Activated CD8-positive, alpha-beta memory T cell treated with anti-CD3 and anti-CD28 coated beads for 24 hours (primary cell): ENCODE results near the gene PRSS38.
"Not testable (repeated sequence)": the region's sequence is repeated elsewhere in the genome, so short reads cannot be mapped to it uniquely, and the experiment has no call there.

ENCODE experiments used
- DNase-seq: peaks from one replicate; pipeline ENCODE4 v3.0.0-alpha.2; 2020

Gene PRSS38

DNA sequence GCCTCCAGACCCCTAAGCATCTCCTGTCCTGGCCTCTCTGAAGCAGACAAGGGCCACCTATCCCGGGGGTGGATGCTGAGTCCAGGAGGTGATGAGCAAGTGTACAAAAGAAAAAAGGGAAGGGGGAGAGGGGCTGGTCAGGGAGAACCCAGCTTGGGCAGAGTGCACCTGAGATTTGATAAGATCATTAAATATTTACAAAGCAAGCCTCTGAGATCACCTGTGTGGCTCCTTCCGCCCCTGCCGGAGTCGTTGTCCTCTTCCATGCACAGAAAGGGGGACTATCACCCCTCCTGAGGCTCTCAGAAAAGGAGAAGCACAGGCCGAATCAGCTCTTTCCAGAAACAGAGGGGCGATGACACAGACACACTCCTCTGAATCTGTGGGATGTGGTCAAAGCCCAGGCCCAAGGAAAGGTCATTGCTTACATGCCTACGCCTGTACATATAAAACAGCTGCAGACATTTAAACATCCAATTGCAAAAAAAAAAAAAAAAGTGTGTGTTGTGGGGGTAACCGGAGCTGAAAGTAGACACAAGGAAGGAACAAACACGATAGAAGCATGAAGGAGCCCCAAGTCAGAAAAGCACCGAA, 30.9 kb downstream of the PRSS38 start:
- DNase-seq = no peak

DNA sequence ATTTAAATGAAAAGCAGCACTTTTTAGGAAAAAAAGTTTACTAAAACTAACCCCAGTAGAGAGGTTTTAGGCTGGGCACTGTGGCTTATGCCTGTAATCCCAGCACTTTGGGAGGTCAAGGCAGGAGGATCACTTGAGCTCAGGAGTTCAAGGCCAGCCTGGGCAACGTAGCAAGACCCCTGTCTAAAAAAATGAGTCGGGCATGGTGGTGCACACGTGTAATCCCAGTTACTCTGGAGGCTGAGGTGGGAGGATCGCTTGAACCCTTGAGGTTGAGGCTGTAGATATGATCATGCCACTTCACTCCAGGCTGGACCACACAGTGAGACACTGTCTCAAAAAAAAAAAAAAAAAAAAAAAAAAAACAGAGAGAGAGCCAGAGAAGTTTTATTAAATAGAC, 31.6 kb downstream of the PRSS38 start:
- not testable (repeated sequence) for DNase-seq

DNA sequence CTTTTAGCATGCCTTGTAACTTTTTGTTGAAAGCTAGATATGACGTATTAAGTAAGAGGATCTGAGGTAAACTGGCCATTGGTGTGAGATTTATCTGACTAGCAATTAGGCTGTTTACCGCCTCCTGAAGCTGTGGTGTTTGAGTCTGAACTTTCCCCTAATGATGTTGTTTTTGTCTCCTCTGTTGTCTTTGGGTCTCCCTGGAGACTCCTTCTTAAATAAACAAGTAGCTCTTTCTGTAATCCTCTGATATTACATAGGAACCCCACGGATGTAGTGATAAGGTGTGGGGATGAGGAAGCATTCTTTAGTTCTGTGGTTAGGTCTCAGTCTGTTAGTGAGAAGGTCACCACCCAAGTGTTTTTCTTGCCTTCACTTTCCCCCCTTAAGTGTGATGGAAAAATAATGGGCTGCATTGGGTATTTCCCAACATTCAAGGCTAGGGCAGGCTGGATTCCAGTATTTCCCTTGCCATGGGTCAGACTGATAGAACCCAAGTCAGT, 33.0 kb downstream of the PRSS38 start:
- no peak for DNase-seq

DNA sequence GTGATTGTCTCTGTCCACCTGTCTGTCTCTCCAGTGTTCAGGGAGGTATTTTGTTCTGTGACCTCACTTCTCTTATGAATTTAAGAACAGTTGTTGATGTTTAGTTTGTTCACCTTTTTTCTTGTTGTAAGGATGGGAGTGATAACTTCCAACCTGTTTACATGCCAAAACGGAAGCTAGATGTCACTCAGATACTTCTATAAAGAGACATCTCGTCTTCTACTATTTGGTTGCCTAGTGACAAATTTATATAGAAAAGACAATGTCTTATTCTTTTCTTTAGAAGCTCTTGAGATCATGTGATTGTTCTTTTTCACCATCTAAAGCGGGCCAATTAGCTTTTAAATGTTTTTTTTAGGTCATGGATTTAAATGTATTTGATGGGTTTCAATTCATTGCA, 33.8 kb downstream of the PRSS38 start:
- no peak for DNase-seq

DNA sequence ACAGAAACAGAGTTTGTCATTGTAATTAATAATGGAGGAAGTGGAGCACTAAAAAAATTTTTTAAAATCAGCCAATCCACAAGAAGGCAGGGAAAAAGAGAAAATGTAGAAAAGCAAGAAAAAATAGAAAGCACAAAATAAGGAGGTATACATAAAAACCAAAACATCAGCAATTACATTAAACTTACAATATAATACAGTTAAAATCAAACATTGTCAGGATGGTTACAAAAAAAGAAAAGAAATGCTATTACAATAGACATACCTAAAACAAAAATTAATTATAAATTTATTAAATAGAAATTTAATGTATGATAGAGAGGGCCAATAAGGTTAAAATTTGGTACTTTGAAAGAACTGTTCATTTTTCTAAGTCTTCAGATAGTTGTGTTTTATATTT, 38.7 kb downstream of the PRSS38 start:
- DNase-seq = no peak

DNA sequence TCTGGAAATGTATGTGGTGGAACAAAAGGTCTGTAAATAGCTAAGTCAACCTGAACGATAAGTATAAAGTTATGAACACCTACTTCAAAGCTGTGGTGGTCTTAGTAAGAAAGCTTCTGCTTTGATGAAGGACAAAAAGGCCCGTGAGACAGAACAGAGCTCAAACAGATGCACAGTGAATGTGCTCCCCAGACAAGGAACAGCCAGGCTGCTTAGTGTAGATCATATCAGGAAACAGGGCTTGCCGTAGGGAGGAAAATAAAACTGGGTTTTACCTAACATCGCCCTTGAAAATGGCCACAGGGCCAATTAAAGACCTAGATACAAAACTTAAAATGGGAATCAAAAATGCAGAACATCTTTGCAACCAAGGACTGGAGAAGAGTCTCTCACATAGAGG, 40.2 kb downstream of the PRSS38 start:
- no peak for DNase-seq

DNA sequence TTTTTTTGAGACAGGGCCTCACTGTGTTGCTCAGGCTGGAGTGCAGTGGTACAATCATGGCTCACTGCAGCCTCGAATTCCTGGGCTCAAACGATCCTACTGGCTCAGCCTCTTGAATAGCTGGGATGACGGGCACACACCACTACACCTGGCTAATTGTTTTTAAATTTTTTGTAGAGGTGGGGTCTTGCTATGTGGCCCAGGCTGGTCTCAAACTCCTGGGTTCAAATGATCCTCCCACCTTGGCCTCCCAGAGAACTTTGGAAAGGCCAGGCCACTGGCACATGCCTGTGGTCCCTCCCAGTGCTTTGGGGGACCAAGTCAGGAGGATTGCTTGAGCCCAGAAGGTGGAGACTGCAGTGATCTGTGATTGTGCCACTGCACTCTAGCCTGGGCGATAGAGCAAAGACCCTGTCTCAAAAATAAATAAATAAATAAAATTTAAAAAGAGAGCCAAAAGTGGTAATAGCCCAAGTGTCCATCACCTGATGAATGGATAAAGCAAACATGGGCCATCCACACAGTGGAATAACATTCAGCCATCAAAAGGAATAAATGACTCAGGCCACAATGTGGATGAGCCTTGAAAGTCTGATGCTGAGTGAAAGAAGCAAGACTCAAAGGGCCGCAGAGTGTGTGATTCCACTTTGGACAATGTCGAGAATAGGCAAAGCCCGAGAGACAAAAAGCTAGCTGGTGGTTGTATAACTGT, 40.8 kb downstream of the PRSS38 start:
- no peak for DNase-seq

DNA sequence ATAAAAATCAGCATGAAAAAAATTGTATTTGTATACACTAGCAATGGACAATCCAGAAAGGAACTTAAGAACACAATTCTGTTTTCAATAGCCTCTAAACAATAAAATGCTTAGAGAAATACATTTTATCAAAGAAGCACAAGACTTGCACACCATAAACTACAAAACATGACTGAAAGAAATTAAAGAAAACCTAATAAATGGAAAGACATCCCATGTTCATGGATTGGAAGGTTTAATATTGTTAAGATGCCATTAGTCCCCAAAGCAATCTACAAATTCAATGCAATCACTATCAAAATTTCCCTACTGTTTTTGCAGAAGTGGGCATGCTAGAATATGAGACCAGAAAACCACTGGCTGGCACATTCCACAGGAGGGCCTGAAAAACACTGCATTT, 49.4 kb downstream of the PRSS38 start:
- DNase-seq = no peak

DNA sequence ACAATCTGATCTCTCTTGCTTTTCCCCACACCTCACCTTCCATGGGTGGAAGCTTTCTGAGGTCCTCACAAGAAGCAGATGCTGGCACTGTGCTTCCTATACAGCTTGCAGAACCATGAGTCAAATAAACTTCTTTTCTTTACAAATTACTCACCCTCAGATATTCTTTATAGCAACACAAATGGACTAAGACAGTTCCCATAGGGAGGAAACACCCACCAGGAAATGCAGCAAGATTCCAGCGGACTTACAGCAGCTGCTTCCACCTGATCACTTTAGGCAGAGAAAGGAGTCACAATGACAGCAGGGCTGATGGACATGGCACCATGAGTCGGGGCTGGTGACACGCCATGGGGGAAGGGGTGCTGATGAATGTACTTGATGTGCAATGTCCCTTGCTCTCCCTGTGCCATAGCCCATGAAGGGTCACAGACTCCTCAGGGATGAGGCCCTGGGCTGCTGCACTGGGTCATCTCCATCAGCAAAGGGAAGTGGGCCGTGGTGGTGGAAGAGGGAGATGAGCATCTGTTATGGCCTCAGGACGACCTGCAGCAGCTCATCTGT, 53.9 kb downstream of the PRSS38 start:
- DNase-seq = peak; percentile 54

DNA sequence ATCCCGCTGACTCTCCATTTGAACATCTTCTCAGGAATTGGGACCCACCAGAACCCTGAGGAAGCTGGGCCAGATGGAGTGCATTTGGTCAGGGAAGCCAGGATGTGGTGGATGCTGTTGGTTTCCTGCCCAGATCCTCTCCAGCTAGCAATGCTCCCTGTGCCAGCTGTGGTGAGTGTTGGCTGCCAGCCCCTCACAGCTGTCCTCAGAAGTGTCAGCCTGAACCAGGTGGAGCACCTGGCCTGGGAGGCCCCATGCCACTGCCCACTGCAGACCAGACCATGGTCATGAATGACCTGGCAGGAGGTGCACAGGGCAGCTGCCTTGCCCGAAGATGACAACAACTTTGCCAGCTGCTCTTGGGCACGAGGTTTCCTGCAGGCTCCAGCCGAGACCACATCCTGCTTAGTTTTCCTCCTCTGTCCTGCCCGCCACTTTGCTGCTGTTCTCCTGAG, 54.4 kb downstream of the PRSS38 start:
- DNase-seq = peak; percentile 56

DNA sequence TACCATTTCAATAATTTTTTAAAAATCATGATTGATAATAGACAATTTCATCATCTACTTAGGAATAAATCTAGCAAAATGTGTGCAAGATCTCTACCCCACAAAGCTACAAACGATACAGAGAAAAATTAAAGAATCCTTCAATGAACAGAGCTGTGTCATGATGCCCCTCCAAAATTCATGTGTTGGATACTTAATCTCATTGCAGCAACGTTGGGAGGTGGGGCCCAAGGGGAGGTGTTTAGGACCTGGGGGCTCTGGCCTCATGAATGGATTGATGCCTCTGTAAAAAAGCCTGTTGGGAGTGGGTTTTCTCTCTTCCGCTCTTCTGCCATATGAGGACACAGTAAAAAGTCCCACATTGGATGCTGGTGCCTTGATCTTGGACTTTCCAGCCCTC, 54.9 kb downstream of the PRSS38 start:
- peak; percentile 38 for DNase-seq

DNA sequence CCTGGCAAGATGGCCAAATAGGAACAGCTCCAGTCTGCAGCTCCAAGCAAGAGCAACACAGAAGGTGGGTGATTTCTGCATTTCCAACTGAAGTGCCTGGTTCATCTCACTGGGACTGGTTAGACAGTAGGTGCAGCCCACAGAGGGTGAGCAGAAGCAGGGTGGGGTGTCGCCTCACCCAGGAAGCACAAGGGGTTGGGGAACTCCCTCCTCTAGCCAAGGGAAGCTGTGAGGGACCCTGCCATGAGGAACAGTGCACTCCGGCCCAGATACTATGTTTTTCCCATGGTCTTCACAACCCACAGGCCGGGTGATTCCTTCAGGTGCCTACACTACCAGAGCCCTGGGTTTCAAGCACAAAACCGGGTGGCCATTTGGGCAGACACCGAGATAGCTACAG, 56.4 kb downstream of the PRSS38 start:
- peak; percentile 53 for DNase-seq

DNA sequence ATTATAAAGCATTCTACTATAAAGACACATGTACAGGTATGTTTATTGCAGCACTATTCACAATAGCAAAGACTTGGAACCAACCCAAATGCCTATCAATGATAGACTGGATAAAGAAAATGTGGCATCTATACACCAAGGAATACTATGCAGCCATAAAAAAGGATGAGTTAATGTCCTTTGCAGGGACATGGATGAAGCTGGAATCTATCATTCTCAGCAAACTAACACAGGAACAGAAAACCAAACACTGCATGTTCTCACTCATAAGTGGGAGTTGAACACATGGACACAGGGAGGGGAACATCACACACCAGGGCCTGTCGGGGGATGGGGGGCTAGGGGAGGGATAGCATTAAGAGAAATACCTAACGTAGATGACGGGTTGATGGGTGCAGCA, 62.3 kb downstream of the PRSS38 start:
- not testable (repeated sequence) for DNase-seq

DNA sequence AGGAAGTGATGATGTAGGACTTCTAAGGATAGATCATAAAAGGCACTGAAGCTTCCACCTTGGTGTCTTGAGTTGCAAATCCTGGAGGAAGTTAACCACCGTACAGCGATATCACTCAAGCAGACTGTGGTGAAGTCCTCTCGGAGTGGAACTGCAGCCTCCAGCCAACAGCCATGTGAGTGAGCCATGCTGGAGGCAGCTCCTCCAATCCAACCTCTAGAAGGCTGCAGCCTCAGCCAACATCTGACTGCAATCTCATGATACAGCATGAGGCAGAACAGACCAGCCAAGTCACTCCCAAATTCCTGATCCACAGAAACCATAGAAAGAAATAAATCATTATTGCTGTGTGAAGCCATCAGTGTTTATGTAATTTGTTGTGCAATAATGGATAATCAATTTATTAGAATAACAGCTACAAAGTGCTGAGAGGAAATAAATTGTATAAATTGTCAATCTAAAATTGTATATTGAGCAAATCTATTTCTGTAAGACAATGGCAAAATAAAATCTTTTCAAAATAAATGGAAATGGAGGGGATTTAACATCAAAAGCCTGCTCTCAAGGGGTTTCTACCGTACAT, 65.0 kb downstream of the PRSS38 start:
- peak; percentile 40 for DNase-seq

DNA sequence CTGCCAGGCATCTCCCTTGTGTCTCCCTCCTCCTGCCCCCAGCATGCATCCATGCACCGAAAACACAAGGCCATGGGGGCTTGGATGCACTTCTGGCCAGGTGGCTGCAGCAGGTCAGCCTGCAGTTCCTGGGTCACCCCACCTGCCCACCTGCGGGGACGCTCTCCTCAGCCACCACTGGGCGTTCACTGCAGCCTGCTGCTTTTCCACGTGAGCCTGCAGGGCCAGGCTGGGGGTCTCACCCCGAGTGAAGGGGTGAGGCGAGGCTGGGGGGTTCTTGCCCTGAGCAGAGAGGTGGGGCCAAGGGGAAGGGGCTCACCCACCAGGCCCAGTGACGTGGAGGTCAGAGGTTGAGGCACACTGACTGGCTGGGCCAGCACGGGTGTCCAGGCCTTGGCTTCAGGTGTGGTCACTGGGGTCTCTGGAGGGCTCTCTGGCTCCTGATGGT, 67.6 kb downstream of the PRSS38 start:
- DNase-seq = peak; percentile 46

DNA sequence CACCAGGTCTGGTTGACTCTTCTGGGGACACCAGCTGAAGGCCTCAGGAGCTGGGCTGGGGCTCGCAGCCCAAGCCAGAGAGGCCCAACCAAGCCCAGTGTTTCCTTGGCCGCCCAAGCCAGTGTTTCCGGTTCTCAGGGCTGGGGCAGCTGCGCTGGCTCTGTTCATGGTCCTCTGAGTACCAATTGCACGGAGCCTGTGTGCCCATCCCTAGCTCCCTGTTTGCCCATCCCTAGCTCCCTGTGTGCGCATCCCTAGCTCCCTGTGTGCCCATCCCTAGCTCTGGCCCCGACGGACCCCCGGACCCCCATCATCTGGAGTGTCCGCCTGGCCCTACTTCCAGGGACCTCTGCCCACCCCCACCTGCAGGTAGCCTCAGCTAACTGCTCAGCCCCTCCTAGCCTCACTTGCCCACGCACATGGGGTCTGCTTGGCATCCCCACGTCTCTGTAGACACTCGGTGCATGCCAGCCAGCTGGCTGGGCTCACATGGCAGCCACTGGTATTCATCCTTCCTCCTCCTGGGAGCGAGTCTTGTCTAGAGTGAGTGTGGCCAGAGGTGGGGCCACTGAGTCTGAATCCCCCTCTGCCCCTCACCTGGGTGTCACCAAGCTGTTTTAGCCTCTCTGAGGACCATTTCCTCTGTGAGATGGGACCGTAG, 68.3 kb downstream of the PRSS38 start:
- DNase-seq = peak; percentile 52

DNA sequence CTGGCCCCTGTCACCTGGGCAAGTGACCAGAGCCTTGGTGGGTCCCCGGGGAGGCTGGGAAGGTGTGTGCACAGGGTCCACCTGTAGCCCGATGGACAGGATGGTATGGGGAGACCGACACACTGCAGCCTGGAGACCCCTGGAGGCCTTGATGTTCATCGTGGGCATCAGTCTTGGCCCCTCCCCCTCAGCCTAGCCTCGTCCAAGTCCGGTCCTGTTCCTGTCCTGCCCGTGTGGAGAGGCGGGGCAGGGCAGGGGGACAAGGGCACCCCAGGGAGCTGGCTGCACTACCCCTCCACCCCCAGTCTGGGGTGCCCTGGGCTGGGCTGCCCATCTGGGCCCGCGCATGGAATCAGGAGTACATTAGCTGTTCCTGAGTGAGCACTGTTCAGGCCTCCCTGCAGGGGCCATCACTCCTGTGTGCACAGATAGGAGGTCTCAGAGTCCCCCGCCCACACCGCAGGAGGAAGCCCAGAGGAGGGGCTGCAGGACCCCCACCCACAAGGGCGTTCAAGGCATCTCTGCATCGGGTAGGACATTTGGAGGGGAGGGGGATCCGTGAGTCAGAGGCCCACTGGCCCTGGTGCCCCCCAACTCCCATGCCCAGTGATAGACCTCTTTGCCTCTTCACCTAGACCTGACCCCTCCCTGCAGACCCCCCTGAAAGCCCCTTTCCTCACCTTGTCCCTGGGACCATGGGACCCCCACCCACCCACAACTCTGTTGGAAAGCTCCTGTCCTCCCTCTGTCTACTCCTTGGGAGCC, 69.1 kb downstream of the PRSS38 start:
- DNase-seq = peak; percentile 51

DNA sequence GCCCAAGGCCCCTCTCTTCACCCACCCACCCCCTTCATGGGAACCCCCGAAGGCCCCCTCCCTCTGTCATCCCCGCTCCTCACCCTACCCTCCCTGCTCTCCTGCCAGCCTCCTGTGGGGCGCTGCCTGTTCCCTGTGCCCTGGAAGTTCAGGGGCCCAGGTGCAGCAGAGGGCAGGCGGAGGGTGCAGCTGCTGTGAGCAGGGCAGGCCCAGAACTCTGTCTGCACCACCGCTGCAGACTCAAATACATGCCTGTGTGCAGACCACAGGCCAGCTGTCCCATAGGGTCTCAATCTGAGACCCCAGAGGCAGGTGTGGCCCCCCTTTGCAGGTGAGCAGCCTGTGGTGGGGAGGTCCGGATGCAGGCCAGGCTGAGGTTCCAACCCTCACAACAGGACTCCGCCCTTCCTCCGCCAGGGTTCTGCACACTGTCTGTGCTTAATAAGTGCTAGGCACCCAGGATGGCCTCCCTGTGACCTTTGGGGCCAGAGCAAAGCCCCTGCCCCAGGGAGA, 69.7 kb downstream of the PRSS38 start:
- DNase-seq = peak; percentile 76

DNA sequence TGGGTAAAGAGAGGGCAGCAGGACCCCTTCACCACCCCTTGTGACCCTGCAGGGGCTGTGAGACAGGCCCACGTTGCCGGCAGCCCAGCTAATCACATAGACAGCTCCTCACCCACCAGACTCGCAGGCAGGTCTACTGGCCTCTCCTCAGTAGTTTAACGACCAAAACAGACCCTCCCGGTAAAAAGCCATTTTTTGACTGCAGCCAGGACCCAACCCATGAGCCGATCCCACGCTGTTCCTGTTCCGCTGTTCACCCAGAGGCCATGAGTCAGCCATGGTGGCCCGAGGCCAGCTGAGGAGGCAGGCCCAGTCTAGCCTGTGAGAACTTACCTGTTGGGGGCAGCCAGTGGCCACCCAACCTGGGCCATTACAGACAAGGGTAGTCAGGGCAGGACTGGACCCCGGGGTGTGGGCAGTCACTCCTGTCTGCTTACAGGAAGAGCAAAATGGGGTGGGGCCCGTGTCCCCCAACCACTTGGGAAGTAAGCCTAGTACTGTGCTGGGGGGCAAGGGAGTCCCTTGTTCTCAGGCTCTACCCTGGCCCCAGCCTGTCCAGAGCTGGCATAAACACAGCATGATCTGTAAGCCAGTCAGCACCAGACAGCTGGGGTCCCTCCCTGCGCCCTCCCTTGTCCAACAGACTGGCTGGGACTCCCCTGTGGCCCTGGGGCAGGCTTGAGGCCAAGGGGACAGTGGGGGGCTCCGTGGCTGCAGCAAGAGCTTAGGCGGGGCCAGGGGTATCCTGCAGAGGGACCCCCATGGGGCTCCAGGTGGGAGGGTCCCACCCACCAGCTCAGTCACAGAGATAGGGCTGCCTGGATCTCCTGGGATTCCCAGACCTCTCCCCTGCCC, 70.4 kb downstream of the PRSS38 start:
- peak; percentile 65 for DNase-seq

DNA sequence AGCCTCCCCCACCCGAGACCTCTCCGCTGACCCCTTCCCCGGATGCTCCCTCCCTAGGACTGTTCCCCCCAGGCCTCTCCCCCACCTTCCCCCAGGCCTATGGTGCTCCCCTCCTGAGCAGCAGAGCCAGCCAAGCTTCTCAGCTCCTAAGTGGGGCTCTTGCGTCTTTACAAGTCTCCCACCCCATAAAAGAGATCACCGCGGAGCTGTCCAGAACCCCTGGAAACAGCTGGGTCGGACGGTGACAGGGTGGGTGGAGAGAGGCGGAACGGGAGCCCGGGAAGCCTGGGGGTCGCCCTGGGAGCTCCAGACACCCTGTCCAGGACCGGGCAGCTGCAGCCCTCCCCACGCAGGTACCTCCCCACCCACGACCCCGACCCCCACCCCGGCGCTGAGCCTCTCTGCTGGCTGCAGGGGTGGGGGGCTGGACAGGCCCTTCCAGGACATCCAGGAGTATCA, 71.1 kb downstream of the PRSS38 start:
- DNase-seq = peak; percentile 61
